Measurements from ENCODE around the gene MLLT3.

- TF ChIP-seq, protein P1, sequence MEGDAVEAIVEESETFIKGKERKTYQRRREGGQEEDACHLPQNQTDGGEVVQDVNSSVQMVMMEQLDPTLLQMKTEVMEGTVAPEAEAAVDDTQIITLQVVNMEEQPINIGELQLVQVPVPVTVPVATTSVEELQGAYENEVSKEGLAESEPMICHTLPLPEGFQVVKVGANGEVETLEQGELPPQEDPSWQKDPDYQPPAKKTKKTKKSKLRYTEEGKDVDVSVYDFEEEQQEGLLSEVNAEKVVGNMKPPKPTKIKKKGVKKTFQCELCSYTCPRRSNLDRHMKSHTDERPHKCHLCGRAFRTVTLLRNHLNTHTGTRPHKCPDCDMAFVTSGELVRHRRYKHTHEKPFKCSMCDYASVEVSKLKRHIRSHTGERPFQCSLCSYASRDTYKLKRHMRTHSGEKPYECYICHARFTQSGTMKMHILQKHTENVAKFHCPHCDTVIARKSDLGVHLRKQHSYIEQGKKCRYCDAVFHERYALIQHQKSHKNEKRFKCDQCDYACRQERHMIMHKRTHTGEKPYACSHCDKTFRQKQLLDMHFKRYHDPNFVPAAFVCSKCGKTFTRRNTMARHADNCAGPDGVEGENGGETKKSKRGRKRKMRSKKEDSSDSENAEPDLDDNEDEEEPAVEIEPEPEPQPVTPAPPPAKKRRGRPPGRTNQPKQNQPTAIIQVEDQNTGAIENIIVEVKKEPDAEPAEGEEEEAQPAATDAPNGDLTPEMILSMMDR (IDR thresholded peaks at IDR 0.05; ENCODE audit: poor library complexity) = no peak
- no peak for TF ChIP-seq EZH2 (IDR thresholded peaks at IDR 0.05; ENCODE audit: borderline replicate concordance)
Observed at GRCh38 chr9:20322212-20322611, 300.1 kb downstream of the MLLT3 start.
